ENCODE results near the gene KTN1. TPM values are rescaled to one million over a fixed set of nuclear protein-coding genes. Genes with fewer than 3 reads are reported as not detected.

Gene KTN1
- polyA plus RNA-seq, 3 donors = 4.6 to 31.4 (median 17.9) TPM

DNA sequence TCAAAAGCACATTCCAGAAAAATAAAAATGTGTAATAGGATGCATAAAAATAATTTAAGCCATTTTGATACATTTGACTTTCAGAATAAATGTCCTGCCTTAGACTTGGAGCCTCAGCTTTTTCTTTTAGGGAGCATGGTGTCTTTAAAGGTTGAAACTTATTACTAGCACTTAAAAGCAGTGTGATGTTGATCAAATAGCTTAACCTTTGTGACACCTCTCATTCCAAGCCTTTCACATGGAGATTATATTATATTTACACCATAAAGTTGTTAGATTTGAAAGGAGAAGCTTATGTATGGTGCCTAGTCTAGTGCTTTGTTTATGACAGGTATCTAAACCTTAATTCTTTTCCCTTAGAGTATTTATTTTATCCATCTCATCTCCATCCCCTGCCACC is 61.9 kb downstream of the KTN1 start:
- H3K36me3 Mint-ChIP-seq = peaks cover 69 to 88% of the 10 kb centered on the region in 2 donors
- no peaks in the 10 kb centered on the region for H3K27me3 Mint-ChIP-seq (ENCODE audit: low read depth in 3 of 3)
- Histone ChIP-seq H3K4me1 (ENCODE audit: control insufficient read depth in 1 of 2, insufficient read depth in 2 of 2, low read length in 2 of 2) (peaks cover 0 to 5% of the 10 kb centered on the region in 2 donors), H3K27ac (ENCODE audit: low read depth in 1 of 2, low read length in 2 of 2) (no peak overlapping the region), H3K4me3 (replicated peaks in 1 of 3; ENCODE audit: low read depth in 2 of 3, low read length in 3 of 3) (no peak overlapping the region), H4K20me1 (ENCODE audit: insufficient read depth, low read length) (no peaks in the 10 kb centered on the region), H3K4me2 (replicated peaks; ENCODE audit: extremely low read depth, low read length, poor library complexity, severe bottlenecking) (no peak overlapping the region), H3K36me3 (replicated peaks in 1 of 2; ENCODE audit: control insufficient read depth in 1 of 2, insufficient read depth in 2 of 2, low read length in 2 of 2) (peaks cover 54 to 80% of the 10 kb centered on the region in 2 donors), H3K9ac (ENCODE audit: insufficient read depth, low read length, poor library complexity, severe bottlenecking) (no peak overlapping the region), H3K9me3 (replicated peaks in 1 of 2; ENCODE audit: control insufficient read depth in 1 of 2, insufficient read depth in 1 of 2, low read length in 2 of 2) (no peaks in the 10 kb centered on the region), H3K27me3 (ENCODE audit: control insufficient read depth in 2 of 2, insufficient read depth in 2 of 2, low read length in 2 of 2) (no peaks in the 10 kb centered on the region), H2AFZ (ENCODE audit: insufficient read depth, low read depth, low read length, poor library complexity, severe bottlenecking) (no peak overlapping the region), H3K79me2 (ENCODE audit: insufficient read depth, low read length) (no peaks in the 10 kb centered on the region)
- TF ChIP-seq CTCF (IDR thresholded peaks at IDR 0.05) = no peak
- H3K4me3 Mint-ChIP-seq = no peak overlapping the region
- no peak overlapping the region for H3K27ac Mint-ChIP-seq
- peaks cover 11% of the 10 kb centered on the region for H3K4me1 Mint-ChIP-seq
- intact Hi-C loops (cut with micrococcal nuclease) = no loop called here
- peaks cover 0 to 2% (median 0%) of the 10 kb centered on the region in 7 donors for H3K9me3 Mint-ChIP-seq
- DNase-seq = no peak

DNA sequence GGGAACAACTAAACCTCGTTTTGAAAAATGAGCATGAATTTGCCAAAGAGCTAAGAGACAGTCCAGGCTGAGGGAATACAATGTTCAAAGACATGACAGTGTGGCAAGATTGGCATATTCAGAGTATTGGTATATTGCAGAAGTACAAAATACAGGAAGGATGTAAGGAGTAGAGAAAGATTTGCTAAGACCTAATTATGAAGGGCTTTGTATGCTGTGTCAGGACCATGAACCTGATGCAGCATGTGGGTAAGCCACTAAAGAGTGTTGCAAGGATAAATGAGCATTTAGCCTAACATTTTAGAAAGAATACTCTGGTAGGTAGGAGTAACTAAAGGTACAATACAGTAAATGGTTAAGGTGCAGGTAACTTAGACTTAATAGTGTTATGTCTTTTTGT is 65.1 kb downstream of the KTN1 start:
- H2AFZ ChIP-seq (ENCODE audit: insufficient read depth, low read depth, low read length, poor library complexity, severe bottlenecking) = no peak overlapping the region
- H3K4me3 ChIP-seq (replicated peaks in 1 of 3; ENCODE audit: low read depth in 2 of 3, low read length in 3 of 3) = no peak overlapping the region
- no peaks in the 10 kb centered on the region for H3K27me3 Mint-ChIP-seq (ENCODE audit: low read depth in 3 of 3)
- no peak overlapping the region for H3K4me3 Mint-ChIP-seq
- H3K9me3 ChIP-seq (replicated peaks in 1 of 2; ENCODE audit: control insufficient read depth in 1 of 2, insufficient read depth in 1 of 2, low read length in 2 of 2) = no peaks in the 10 kb centered on the region
- H3K4me1 Mint-ChIP-seq = peaks cover 11% of the 10 kb centered on the region
- intact Hi-C loops (cut with micrococcal nuclease) = no loop called here
- TF ChIP-seq CTCF (IDR thresholded peaks at IDR 0.05) = no peak
- H3K36me3 Mint-ChIP-seq = peaks cover 62 to 79% of the 10 kb centered on the region in 2 donors
- no peaks in the 10 kb centered on the region for H3K27me3 ChIP-seq (ENCODE audit: control insufficient read depth in 2 of 2, insufficient read depth in 2 of 2, low read length in 2 of 2)
- no peak overlapping the region for H3K4me2 ChIP-seq (replicated peaks; ENCODE audit: extremely low read depth, low read length, poor library complexity, severe bottlenecking)
- H3K4me1 ChIP-seq (ENCODE audit: control insufficient read depth in 1 of 2, insufficient read depth in 2 of 2, low read length in 2 of 2) = peaks cover 0 to 5% of the 10 kb centered on the region in 2 donors
- peak overlapping the region in 1 of 2 donors; percentile 12 for H3K27ac ChIP-seq (ENCODE audit: low read depth in 1 of 2, low read length in 2 of 2)
- no peaks in the 10 kb centered on the region for H4K20me1 ChIP-seq (ENCODE audit: insufficient read depth, low read length)
- peaks cover 46 to 70% of the 10 kb centered on the region in 2 donors for H3K36me3 ChIP-seq (replicated peaks in 1 of 2; ENCODE audit: control insufficient read depth in 1 of 2, insufficient read depth in 2 of 2, low read length in 2 of 2)
- peak overlapping the region in 4 of 7 donors; percentile 0 to 72 (median 67) for H3K27ac Mint-ChIP-seq
- 58% methylated on average over 1 of the region's 1 CpG for WGBS (ENCODE audit: insufficient coverage)
- no peaks in the 10 kb centered on the region for H3K79me2 ChIP-seq (ENCODE audit: insufficient read depth, low read length)
- peak; percentile 1 to 8 (median 3) for DNase-seq
- H3K9me3 Mint-ChIP-seq = peaks cover 0 to 2% (median 0%) of the 10 kb centered on the region in 7 donors
- H3K9ac ChIP-seq (ENCODE audit: insufficient read depth, low read length, poor library complexity, severe bottlenecking) = no peak overlapping the region

All from CD14-positive monocyte (primary cell).